Neural cell (in vitro differentiated cells): ENCODE data around the gene IPPK. TPM values are rescaled to one million over a fixed set of nuclear protein-coding genes. Genes with fewer than 3 reads are reported as not detected.

Experiments
- H2AFZ ChIP-seq: fragments of 200-600, 300-800 bp; sonication (generic), shearing (Covaris generic); 2 replicates; pipeline ENCODE4 v1.6.0; 2014; ENCODE audit warnings: low read depth, mild to moderate bottlenecking, antibody characterized with exemption, low read length, moderate library complexity
- H3F3A ChIP-seq: fragments of 200-600 bp; shearing (Covaris generic); 2 replicates; pipeline ENCODE4 v1.6.1; 2016; ENCODE audit warnings: mild to moderate bottlenecking, moderate library complexity, mixed read lengths, antibody characterized with exemption, low read length; ENCODE audit not compliant: insufficient read depth, poor library complexity, severe bottlenecking
- H3K27ac ChIP-seq: fragments of 200-600, 300-800 bp; sonication (generic), shearing (Covaris generic); 2 replicates; pipeline ENCODE4 v1.5.1; 2014; ENCODE audit warnings: mild to moderate bottlenecking, low read length, moderate library complexity
- H3K27me3 ChIP-seq: fragments of 300-800, 200-600 bp; sonication (generic), shearing (Covaris generic); 2 replicates; pipeline ENCODE4 v1.6.0; 2014; ENCODE audit warnings: mild to moderate bottlenecking, low read depth, low read length, moderate library complexity; ENCODE audit not compliant: insufficient read depth
- H3K36me3 ChIP-seq: fragments of 300-800, 200-600 bp; sonication (generic), shearing (Covaris generic); 2 replicates; pipeline ENCODE4 v1.5.1; 2014; ENCODE audit warnings: mild to moderate bottlenecking, antibody characterized with exemption, low read length, moderate library complexity; ENCODE audit not compliant: insufficient read depth
- H3K4me2 ChIP-seq: fragments of 300-800, 200-600 bp; sonication (generic), shearing (Covaris generic); 2 replicates; pipeline ENCODE4 v1.6.0; 2014; ENCODE audit warnings: mild to moderate bottlenecking, low read length
- H3K4me3 ChIP-seq: fragments of 300-800, 200-600 bp; sonication (generic), shearing (Covaris generic); 2 replicates; pipeline ENCODE4 v1.5.1; 2014; ENCODE audit warnings: mild to moderate bottlenecking, low read length, moderate library complexity
- H3K79me2 ChIP-seq: fragments of 200-600 bp; shearing (Covaris generic); replicated peaks from 2 replicates; pipeline ENCODE4 v1.6.0; 2014; ENCODE audit warnings: mild to moderate bottlenecking, low read length, moderate library complexity; ENCODE audit not compliant: insufficient read depth
- H3K9ac ChIP-seq: fragments of 300-800, 200-600 bp; sonication (generic), shearing (Covaris generic); 2 replicates; pipeline ENCODE4 v1.6.1; 2016; ENCODE audit warnings: mild to moderate bottlenecking, low read length, mixed read lengths
- H3K9me2 ChIP-seq: fragments of 200-600 bp; shearing (Covaris generic); 2 replicates; pipeline ENCODE4 v1.6.1; 2016; ENCODE audit warnings: mild to moderate bottlenecking, low read length, mixed read lengths; ENCODE audit not compliant: insufficient read depth
- H3K9me3 ChIP-seq: fragments of 200-600, 300-800 bp; sonication (generic), shearing (Covaris generic); 2 replicates; pipeline ENCODE4 v1.6.1; 2016; ENCODE audit warnings: mild to moderate bottlenecking, mixed run types, low read length, moderate library complexity, mixed read lengths
- H4K20me1 ChIP-seq: fragments of 200-600 bp; shearing (Covaris generic); 2 replicates; pipeline ENCODE4 v1.6.1; 2016; ENCODE audit warnings: mild to moderate bottlenecking, mixed run types; ENCODE audit not compliant: insufficient read depth
- EP300 ChIP-seq: fragments of 450-650 bp; conservative IDR thresholded peaks from 2 replicates; pipeline ENCODE4 v1.6.1; 2014; ENCODE audit warnings: antibody characterized with exemption, mild to moderate bottlenecking, moderate library complexity; ENCODE audit not compliant: poor library complexity, severe bottlenecking
- EZH2 ChIP-seq: fragments of 200-600, 300-800 bp; shearing (Covaris generic), sonication (generic); IDR thresholded peaks from 2 replicates; pipeline ENCODE4 v1.6.1; 2014; ENCODE audit warnings: antibody characterized with exemption, low read length, borderline replicate concordance, mild to moderate bottlenecking; ENCODE audit not compliant: insufficient read depth, poor library complexity, severe bottlenecking
- MXI1 ChIP-seq: fragments of 450-650 bp; conservative IDR thresholded peaks from 2 replicates; pipeline ENCODE4 v1.6.1; 2014; ENCODE audit warnings: antibody characterized with exemption, mild to moderate bottlenecking; ENCODE audit not compliant: poor library complexity, severe bottlenecking
- POLR2AphosphoS5 ChIP-seq: IDR thresholded peaks from 2 replicates; pipeline ENCODE4 v1.6.1; 2012
- RAD21 ChIP-seq: fragments of 450-650 bp; conservative IDR thresholded peaks from 2 replicates; pipeline ENCODE4 v1.6.1; 2014; ENCODE audit warnings: antibody characterized with exemption, mild to moderate bottlenecking, moderate library complexity
- SMC3 ChIP-seq: fragments of 450-650 bp; conservative IDR thresholded peaks from 2 replicates; pipeline ENCODE4 v1.6.1; 2014; ENCODE audit warnings: antibody characterized with exemption, mild to moderate bottlenecking, moderate library complexity; ENCODE audit not compliant: poor library complexity
- TAF1 ChIP-seq: IDR thresholded peaks from 2 replicates; pipeline ENCODE4 v1.6.1; 2012; ENCODE audit warnings: low read depth
- polyA plus RNA-seq: library from polyadenylated mRNA; depleted of rRNA; stranded (reverse); fragments of >200 nt; gene quantifications from 2 replicates; pipeline ENCODE4 v1.2.3, GENCODE V29; 2014
- TF ChIP-seq, protein P1 (sequence below): fragments of 450-650 bp; IDR thresholded peaks from 2 replicates; pipeline ENCODE4 v1.5.1; 2014; ENCODE audit warnings: antibody characterized with exemption, mild to moderate bottlenecking, moderate library complexity; ENCODE audit not compliant: poor library complexity, severe bottlenecking
- TF ChIP-seq, protein P2 (sequence below): IDR thresholded peaks from 2 replicates; pipeline ENCODE4 v1.6.1; 2012; ENCODE audit warnings: borderline replicate concordance

IPPK gene
- polyA plus RNA-seq, 1 donor from 2014 or later: 34.3 TPM

DNA sequence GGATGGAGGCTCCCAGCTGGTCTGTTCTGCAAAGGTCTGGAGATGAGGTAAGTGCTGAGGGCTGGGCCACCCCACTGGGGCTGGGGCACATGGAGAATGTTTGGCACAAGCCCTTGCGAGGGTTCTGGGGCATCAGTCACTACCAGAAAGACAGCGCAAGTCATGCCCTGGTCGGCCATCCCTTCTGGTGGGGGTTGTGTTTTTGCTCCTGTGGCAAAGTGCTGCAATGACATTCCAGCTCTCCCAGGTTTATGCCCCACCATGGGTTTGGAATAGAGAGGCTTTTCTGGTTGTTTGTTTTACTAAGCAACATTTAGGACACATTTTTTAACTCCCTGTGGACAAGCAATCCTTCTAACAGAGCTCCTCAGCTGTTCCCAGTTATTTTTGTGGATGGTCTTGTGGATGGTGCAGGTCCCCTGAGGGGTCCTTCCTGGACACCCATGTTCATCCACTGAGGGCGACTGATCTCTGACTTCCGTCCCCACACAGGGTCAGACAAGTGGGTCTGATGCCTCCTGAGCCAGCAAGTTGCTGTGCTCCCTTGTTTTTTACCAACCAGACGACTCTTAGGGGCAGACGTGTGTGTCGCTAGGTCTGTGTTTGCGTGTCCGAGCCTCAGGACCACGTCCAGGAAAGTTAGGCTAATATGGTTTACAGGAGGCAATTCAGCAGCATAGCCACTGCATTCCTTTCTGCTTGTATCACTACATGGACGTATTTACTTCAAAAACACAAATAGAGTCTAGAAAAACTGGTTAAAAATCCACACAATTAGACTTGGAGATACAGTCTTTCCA, 69.3 kb downstream of the IPPK start:
- TF ChIP-seq MXI1 (no peak), EP300 (no peak), RAD21 (no peak), EZH2 (no peak), TAF1 (no peak), SMC3 (no peak), POLR2AphosphoS5 (no peak)
- TF ChIP-seq, protein P1, sequence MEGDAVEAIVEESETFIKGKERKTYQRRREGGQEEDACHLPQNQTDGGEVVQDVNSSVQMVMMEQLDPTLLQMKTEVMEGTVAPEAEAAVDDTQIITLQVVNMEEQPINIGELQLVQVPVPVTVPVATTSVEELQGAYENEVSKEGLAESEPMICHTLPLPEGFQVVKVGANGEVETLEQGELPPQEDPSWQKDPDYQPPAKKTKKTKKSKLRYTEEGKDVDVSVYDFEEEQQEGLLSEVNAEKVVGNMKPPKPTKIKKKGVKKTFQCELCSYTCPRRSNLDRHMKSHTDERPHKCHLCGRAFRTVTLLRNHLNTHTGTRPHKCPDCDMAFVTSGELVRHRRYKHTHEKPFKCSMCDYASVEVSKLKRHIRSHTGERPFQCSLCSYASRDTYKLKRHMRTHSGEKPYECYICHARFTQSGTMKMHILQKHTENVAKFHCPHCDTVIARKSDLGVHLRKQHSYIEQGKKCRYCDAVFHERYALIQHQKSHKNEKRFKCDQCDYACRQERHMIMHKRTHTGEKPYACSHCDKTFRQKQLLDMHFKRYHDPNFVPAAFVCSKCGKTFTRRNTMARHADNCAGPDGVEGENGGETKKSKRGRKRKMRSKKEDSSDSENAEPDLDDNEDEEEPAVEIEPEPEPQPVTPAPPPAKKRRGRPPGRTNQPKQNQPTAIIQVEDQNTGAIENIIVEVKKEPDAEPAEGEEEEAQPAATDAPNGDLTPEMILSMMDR: no peak
- TF ChIP-seq, protein P2, sequence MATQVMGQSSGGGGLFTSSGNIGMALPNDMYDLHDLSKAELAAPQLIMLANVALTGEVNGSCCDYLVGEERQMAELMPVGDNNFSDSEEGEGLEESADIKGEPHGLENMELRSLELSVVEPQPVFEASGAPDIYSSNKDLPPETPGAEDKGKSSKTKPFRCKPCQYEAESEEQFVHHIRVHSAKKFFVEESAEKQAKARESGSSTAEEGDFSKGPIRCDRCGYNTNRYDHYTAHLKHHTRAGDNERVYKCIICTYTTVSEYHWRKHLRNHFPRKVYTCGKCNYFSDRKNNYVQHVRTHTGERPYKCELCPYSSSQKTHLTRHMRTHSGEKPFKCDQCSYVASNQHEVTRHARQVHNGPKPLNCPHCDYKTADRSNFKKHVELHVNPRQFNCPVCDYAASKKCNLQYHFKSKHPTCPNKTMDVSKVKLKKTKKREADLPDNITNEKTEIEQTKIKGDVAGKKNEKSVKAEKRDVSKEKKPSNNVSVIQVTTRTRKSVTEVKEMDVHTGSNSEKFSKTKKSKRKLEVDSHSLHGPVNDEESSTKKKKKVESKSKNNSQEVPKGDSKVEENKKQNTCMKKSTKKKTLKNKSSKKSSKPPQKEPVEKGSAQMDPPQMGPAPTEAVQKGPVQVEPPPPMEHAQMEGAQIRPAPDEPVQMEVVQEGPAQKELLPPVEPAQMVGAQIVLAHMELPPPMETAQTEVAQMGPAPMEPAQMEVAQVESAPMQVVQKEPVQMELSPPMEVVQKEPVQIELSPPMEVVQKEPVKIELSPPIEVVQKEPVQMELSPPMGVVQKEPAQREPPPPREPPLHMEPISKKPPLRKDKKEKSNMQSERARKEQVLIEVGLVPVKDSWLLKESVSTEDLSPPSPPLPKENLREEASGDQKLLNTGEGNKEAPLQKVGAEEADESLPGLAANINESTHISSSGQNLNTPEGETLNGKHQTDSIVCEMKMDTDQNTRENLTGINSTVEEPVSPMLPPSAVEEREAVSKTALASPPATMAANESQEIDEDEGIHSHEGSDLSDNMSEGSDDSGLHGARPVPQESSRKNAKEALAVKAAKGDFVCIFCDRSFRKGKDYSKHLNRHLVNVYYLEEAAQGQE: no peak
- Histone ChIP-seq H3K27ac (no peak overlapping the region), H3K9me3 (no peaks in the 10 kb centered on the region), H3K4me2 (no peak overlapping the region), H3K79me2 (no peaks in the 10 kb centered on the region), H2AFZ (no peak overlapping the region), H3K27me3 (no peaks in the 10 kb centered on the region), H3K36me3 (no peaks in the 10 kb centered on the region), H4K20me1 (no peaks in the 10 kb centered on the region), H3K9ac (no peak overlapping the region), H3K4me3 (no peak overlapping the region), H3F3A (no peaks in the 10 kb centered on the region), H3K9me2 (no peaks in the 10 kb centered on the region)

DNA sequence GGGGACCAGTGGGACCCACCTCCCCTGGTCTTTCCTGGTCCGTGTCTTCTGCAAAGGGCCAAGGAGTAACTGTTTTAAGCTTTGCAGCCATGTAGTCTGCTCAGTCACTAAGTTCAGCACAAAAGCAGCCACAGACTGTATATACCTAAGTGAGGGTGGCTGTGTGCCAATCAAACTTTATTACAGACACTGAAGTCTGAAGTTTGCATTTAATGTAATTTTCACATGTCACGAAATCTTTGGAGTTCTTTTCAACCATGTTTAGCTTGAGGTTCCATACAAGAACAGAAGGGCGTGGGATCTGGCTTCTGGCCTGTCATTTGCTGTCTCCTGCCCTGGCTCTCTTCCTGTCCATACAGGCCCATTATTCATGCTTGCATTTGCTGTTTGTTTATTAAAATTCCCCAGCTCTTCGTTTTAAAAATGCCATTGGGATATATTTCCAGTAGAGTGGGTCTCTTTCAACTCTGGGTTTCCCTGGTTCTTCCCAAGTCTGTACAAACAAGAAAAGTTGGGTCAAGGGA, 69.9 kb downstream of the IPPK start:
- H3K4me2 ChIP-seq: no peak overlapping the region
- H2AFZ ChIP-seq: no peak overlapping the region
- H3K27ac ChIP-seq: no peak overlapping the region
- TF ChIP-seq EZH2: no peak
- TF ChIP-seq TAF1: no peak
- TF ChIP-seq, protein P1: no peak
- no peak for TF ChIP-seq EP300
- TF ChIP-seq SMC3: no peak
- no peak for TF ChIP-seq MXI1
- TF ChIP-seq, protein P2: no peak
- no peak for TF ChIP-seq RAD21
- H3K79me2 ChIP-seq: no peaks in the 10 kb centered on the region
- no peaks in the 10 kb centered on the region for H3K9me2 ChIP-seq
- no peaks in the 10 kb centered on the region for H4K20me1 ChIP-seq
- no peaks in the 10 kb centered on the region for H3K9me3 ChIP-seq
- no peak overlapping the region for H3K4me3 ChIP-seq
- no peak overlapping the region for H3K9ac ChIP-seq
- no peaks in the 10 kb centered on the region for H3K27me3 ChIP-seq
- H3K36me3 ChIP-seq: no peaks in the 10 kb centered on the region
- H3F3A ChIP-seq: no peaks in the 10 kb centered on the region
